ENCODE measurements around the gene CPEB3.
"Not testable (repeated sequence)": the region's sequence is repeated elsewhere in the genome, so short reads cannot be mapped to it uniquely, and the experiment has no call there.

Gene CPEB3

DNA sequence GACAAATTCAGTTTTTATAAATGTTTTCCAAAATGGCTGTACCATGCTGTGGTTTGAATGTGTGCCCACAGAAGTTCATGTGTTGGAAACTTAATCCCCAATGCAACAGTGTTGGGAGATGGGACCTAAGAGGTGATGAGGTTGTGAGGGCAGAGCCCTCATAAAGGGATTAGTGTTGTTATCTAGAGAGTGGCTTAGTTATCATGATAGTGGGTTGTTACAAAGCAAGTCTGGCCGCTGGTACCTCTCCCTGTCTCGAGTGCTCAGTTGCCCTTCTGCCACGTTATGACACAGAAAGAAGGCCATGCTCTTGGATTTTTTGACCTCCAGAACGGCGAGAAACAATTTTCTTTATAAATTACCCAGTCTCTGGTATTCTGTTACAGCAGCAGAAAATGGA, 248.3 kb downstream of the CPEB3 start:
- DNase-seq (ENCODE audit: low read depth, low spot score): no peak

- no peak for DNase-seq (ENCODE audit: low read depth, low spot score)
Observed at GRCh38 chr10:92038949-92039348, 251.9 kb downstream of the CPEB3 start.

GRCh38 chr10:92033070-92033469, 257.8 kb downstream of the CPEB3 start:
- DNase-seq (ENCODE audit: low read depth, low spot score): not testable (repeated sequence)

- DNase-seq (ENCODE audit: low read depth, low spot score): no peak
Observed at GRCh38 chr10:92031580-92031979, 259.3 kb downstream of the CPEB3 start.

GRCh38 chr10:92027141-92027540, 263.7 kb downstream of the CPEB3 start:
- no peak for DNase-seq (ENCODE audit: low read depth, low spot score)

GRCh38 chr10:92025340-92025739, 265.5 kb downstream of the CPEB3 start:
- DNase-seq (ENCODE audit: low read depth, low spot score): not testable (repeated sequence)

DNA sequence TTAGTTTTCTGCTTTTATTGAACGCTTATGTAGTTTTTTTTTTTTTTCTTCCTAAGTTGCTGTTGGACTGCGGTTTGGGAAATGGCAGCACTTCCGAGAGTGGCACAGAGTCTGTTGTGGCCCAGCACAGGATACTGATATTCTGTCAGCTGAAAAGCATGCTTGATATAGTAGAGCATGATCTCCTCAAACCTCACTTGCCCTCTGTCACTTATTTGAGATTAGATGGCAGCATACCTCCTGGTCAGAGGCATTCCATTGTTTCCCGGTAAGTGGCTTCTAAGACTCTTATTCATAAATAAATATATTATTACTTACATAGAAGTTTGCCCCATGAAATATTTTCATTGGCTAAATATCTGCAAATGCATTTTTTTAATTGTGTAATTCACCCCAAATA, 266.2 kb downstream of the CPEB3 start:
- no peak for DNase-seq (ENCODE audit: low read depth, low spot score)

- no peak for DNase-seq (ENCODE audit: low read depth, low spot score)
Observed at GRCh38 chr10:92014620-92015019, 276.3 kb downstream of the CPEB3 start.

- DNase-seq (ENCODE audit: low read depth, low spot score): no peak
Observed at GRCh38 chr10:92011560-92012214, 279.2 kb downstream of the CPEB3 start.

GRCh38 chr10:92010047-92010735, 280.7 kb downstream of the CPEB3 start:
- DNase-seq (ENCODE audit: low read depth, low spot score): no peak

GRCh38 chr10:92009445-92009844, 281.4 kb downstream of the CPEB3 start:
- no peak for DNase-seq (ENCODE audit: low read depth, low spot score)

- no peak for DNase-seq (ENCODE audit: low read depth, low spot score)
Observed at GRCh38 chr10:92005978-92006377, 284.9 kb downstream of the CPEB3 start.

- no peak for DNase-seq (ENCODE audit: low read depth, low spot score)
Observed at GRCh38 chr10:92003258-92003657, 287.6 kb downstream of the CPEB3 start.

DNA sequence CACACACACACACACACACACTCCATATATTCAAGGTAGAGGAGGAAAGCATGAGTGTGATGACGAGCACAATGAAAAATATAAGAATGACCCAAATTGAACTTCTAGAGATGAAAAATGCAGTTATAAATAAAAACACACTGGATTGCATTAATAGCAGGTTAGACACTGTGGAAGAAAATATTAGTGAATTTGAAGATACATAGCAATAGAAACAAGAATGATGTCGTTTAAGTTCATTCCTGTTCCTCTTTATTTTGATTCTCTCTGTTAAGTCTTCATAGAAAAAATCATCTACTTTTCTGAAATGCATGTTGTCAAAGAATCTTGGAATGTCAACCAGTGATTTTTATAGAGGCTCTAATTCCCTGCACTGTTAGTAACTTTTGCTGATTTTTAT, 288.9 kb downstream of the CPEB3 start:
- no peak for DNase-seq (ENCODE audit: low read depth, low spot score)

DNA sequence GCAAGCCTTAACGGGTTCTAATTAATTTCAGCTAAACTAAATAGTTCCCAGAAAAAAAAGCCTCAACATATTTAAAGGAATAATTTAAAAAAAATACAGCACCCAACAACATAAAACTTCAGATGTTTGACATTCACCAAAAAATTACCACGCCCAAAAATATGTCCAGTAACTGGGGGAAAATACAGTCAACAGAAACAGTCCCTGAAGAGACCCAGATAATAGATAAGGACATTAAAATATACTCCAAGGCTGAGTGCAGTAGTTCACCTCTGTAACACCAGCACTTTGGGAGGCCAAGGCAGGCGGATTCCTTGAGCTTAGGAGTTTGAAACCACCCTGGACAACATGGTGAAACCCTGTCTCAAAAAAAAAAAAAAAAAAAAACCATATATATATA, 289.3 kb downstream of the CPEB3 start:
- DNase-seq (ENCODE audit: low read depth, low spot score): no peak

All from activated naive CD8-positive, alpha-beta T cell treated with anti-CD3 and anti-CD28 coated beads, Interleukin-2, amount 50 U/mL, for 16 hours (primary cell).